PFSK-1 (cell line): ENCODE measurements around the gene LRMDA.

ENCODE experiments used
- FOXP2 ChIP-seq: optimal IDR thresholded peaks from 2 replicates; pipeline ENCODE3; 2011; ENCODE audit warnings: borderline replicate concordance, control low read depth, inconsistent platforms; ENCODE audit not compliant: insufficient read depth; ENCODE audit errors: extremely low read length, extremely low read depth
- POLR2AphosphoS5 ChIP-seq: IDR thresholded peaks from 2 replicates; pipeline ENCODE4 v1.6.1; 2012; ENCODE audit warnings: low read depth, mild to moderate bottlenecking, control low read depth, low read length, moderate library complexity
- SIN3A ChIP-seq: IDR thresholded peaks from 2 replicates; pipeline ENCODE4 v1.6.1; 2012; ENCODE audit warnings: mild to moderate bottlenecking, low read length, moderate library complexity, borderline replicate concordance; ENCODE audit not compliant: insufficient read depth
- TAF1 ChIP-seq: IDR thresholded peaks from 2 replicates; pipeline ENCODE4 v1.6.1; 2012; ENCODE audit warnings: low read length, control low read depth, borderline replicate concordance; ENCODE audit not compliant: insufficient read depth
- TF ChIP-seq, protein P1 (sequence below), 2 experiments: IDR thresholded peaks; 2 replicates each; pipeline versions ENCODE4 v1.6.1 to v1.8.0; 2011 to 2012; ENCODE audit warnings: low read depth in 2 of 2, low read length in 2 of 2, control low read depth in 1 of 2, inconsistent platforms in 1 of 2, mild to moderate bottlenecking in 1 of 2, moderate library complexity in 1 of 2; ENCODE audit not compliant: insufficient read depth in 1 of 2

DNA sequence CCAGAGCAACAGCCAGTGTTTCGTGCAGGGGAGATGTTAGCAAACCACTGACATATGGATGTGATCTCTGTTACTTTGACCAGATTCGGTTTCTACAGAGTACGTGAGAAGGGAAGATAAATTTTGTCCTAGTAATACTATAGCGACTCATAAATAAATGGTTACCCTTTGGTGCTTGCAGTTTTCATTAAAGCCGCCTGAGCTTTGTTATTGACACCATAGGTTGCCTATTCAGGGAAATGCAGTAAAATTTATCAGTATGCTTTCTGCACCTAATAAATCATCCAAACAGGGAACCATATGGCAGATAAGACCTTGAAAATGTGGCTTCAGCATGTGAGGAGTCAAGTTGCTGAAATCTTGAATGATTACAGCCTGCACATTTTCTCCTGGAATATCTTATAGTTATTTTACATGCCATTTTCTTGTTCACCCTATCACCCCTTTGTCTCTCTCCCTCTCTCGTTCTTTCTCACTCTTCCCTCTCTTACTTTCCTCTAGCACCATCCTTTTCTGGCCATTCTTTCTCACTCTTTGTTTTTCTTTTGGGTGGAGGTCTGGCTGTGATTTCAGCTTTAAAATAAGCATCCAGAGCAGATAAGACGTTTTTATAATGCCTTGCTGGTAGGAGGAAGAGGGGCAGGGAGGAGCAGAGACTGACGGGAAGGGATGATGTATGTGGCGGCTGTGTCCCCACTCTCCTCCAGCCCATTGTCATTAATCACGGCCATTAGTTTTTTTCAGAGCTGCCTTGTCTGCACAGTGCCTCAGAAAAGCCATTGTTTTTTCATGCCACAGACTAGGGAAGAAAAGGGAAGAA, 182.5 kb downstream of the LRMDA start:
- TF ChIP-seq, protein P1, sequence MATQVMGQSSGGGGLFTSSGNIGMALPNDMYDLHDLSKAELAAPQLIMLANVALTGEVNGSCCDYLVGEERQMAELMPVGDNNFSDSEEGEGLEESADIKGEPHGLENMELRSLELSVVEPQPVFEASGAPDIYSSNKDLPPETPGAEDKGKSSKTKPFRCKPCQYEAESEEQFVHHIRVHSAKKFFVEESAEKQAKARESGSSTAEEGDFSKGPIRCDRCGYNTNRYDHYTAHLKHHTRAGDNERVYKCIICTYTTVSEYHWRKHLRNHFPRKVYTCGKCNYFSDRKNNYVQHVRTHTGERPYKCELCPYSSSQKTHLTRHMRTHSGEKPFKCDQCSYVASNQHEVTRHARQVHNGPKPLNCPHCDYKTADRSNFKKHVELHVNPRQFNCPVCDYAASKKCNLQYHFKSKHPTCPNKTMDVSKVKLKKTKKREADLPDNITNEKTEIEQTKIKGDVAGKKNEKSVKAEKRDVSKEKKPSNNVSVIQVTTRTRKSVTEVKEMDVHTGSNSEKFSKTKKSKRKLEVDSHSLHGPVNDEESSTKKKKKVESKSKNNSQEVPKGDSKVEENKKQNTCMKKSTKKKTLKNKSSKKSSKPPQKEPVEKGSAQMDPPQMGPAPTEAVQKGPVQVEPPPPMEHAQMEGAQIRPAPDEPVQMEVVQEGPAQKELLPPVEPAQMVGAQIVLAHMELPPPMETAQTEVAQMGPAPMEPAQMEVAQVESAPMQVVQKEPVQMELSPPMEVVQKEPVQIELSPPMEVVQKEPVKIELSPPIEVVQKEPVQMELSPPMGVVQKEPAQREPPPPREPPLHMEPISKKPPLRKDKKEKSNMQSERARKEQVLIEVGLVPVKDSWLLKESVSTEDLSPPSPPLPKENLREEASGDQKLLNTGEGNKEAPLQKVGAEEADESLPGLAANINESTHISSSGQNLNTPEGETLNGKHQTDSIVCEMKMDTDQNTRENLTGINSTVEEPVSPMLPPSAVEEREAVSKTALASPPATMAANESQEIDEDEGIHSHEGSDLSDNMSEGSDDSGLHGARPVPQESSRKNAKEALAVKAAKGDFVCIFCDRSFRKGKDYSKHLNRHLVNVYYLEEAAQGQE (IDR thresholded peaks at IDR 0.05; ENCODE audit: insufficient read depth in 1 of 2, low read depth in 2 of 2, low read length in 2 of 2) = no peak
- TF ChIP-seq POLR2AphosphoS5 (no peak), TAF1 (no peak), FOXP2 (no peak), SIN3A (no peak)
